GM21528 (cell line): Measurements from ENCODE around the gene DUOX2.

Experiments
- ATAC-seq: cut with Tn5 transposase; IDR thresholded peaks from one replicate; pipeline ENCODE4 v1.9.1; 2021; ENCODE audit warnings: mild to moderate bottlenecking, moderate library complexity; ENCODE audit not compliant: unreplicated experiment, low FRiP score

The DUOX2 gene

GRCh38 chr15:45121020-45121419 is 7.0 kb upstream of the DUOX2 start:
- ATAC-seq = no peak

- ATAC-seq = no peak
Observed at GRCh38 chr15:45120081-45120972, 6.4 kb upstream of the DUOX2 start.

GRCh38 chr15:45118996-45119395 is 5.0 kb upstream of the DUOX2 start:
- ATAC-seq = no peak

- ATAC-seq = peak; percentile 83
Observed at GRCh38 chr15:45118131-45118588, 4.2 kb upstream of the DUOX2 start.

GRCh38 chr15:45117308-45118130 is 3.5 kb upstream of the DUOX2 start:
- no peak for ATAC-seq

- no peak for ATAC-seq
Observed at GRCh38 chr15:45116482-45117307, 2.7 kb upstream of the DUOX2 start.

GRCh38 chr15:45116006-45116481 is 2.1 kb upstream of the DUOX2 start:
- ATAC-seq = no peak

GRCh38 chr15:45115312-45115820 is 1.4 kb upstream of the DUOX2 start:
- no peak for ATAC-seq

GRCh38 chr15:45114751-45115085 is 746 bp upstream of the DUOX2 start:
- ATAC-seq = no peak

- no peak for ATAC-seq
Observed at GRCh38 chr15:45113380-45113990, 487 bp downstream of the DUOX2 start.

- ATAC-seq = no peak
Observed at GRCh38 chr15:45112591-45113379, 1.2 kb downstream of the DUOX2 start.

- ATAC-seq = no peak
Observed at GRCh38 chr15:45112143-45112590, 1.8 kb downstream of the DUOX2 start.

- no peak for ATAC-seq
Observed at GRCh38 chr15:45111390-45112142, 2.4 kb downstream of the DUOX2 start.

- ATAC-seq = no peak
Observed at GRCh38 chr15:45110256-45110820, 3.6 kb downstream of the DUOX2 start.

- ATAC-seq = no peak
Observed at GRCh38 chr15:45107941-45108630, 5.9 kb downstream of the DUOX2 start.

- ATAC-seq = no peak
Observed at GRCh38 chr15:45106002-45106790, 7.8 kb downstream of the DUOX2 start.

- no peak for ATAC-seq
Observed at GRCh38 chr15:45105586-45105985, 8.4 kb downstream of the DUOX2 start.
